Right lobe of liver (tissue), 6 donors: Measurements from ENCODE around the gene MCTP1. TPM values are rescaled to one million over a fixed set of nuclear protein-coding genes. Genes with fewer than 3 reads are reported as not detected.

Experiments
- ATAC-seq, 4 donors: fragments of 200-7000 bp; cut with Tn5 transposase; one replicate each; pipeline ENCODE4 v1.9.1; 2020; ENCODE audit warnings: mild to moderate bottlenecking in 4 of 4, moderate library complexity in 4 of 4
- DNase-seq, 3 donors: peaks; one replicate each; pipeline ENCODE4 v3.0.0-alpha.2; 2020
- H3K27ac ChIP-seq, 3 donors: fragments of 200-600 bp; one replicate each; pipeline ENCODE4 v1.8.0; 2022
- H3K27me3 ChIP-seq, 2 donors: fragments of 200-600 bp; one replicate each; pipeline ENCODE4 v1.8.0; 2022
- H3K36me3 ChIP-seq, 4 donors: fragments of 200-600 bp; sonication (generic) in 1 of 4; one replicate each; pipeline versions ENCODE4 v1.5.1 to v1.8.0; 2017 to 2022; ENCODE audit warnings: control low read depth in 1 of 4
- H3K4me1 ChIP-seq, 4 donors: fragments of 200-600 bp; sonication (generic) in 1 of 4; one replicate each; pipeline versions ENCODE4 v1.5.1 to v1.8.0; 2017 to 2022; ENCODE audit warnings: control low read depth in 1 of 4
- H3K4me3 ChIP-seq, 3 donors: fragments of 200-600 bp; one replicate each; pipeline ENCODE4 v1.8.0; 2022
- H3K9me3 ChIP-seq, 4 donors: fragments of 200-600 bp; sonication (generic) in 1 of 4; one replicate each; pipeline versions ENCODE4 v1.5.1 to v1.8.0; 2017 to 2022; ENCODE audit warnings: control low read depth in 1 of 4
- CTCF ChIP-seq, 4 donors: fragments of 200-600 bp in 3 of 4; fragments of 450-650 bp in 1 of 4; IDR thresholded peaks; one replicate each; pipeline versions ENCODE4 v1.5.1 to v1.8.0; 2016 to 2022; ENCODE audit warnings: antibody characterized with exemption in 4 of 4, mild to moderate bottlenecking in 2 of 4
- POLR2A ChIP-seq: fragments of 450-650 bp; IDR thresholded peaks from one replicate; pipeline ENCODE4 v1.6.1; 2017; ENCODE audit warnings: antibody characterized with exemption, mild to moderate bottlenecking
- WGBS: methylation state at CpG from one replicate; pipeline ENCODE4 v1.1.6; 2018; ENCODE audit warnings: low coverage, low lambda C conversion rate; ENCODE audit not compliant: insufficient coverage; ENCODE audit errors: missing lambda C conversion rate; 5-methylcytosine and 5-hydroxymethylcytosine counted together
- intact Hi-C, 2 donors: fragments of 100-400 bp; cut with DNase I; formaldehyde crosslinking; loops; one replicate each; pipeline versions ENCODE4 v1.11.2 to v1.14.1; 2022
- total RNA-seq, 6 experiments: library from RNA; depleted of rRNA in 2 of 6; stranded (reverse); fragments of >200 nt in 2 of 6; fragmentation: NEBNext Ultra II Directional in 3 of 6; extraction: Animal tissue kit (Norgen Biotek cat#: 25700) in 3 of 6; gene quantifications; one replicate each; pipeline versions ENCODE4 v1.1.0 to v1.2.4, GENCODE V29; 2016 to 2023
- donor health status: DM: no; HTN: yes; CAD: no.
- donor health status: DM: no; HTN: no; CAD: no.
- donor health status: DM: no; HTN: no; CAD: no.
- donor health status: DM: no; HTN: yes; CAD: no.
- donor health status: DM: no; HTN: yes; CAD: no.

Gene MCTP1
- total RNA-seq, 6 experiments from 2014 or later, result 1.2 to 5.9 (median 3.5) TPM

DNA sequence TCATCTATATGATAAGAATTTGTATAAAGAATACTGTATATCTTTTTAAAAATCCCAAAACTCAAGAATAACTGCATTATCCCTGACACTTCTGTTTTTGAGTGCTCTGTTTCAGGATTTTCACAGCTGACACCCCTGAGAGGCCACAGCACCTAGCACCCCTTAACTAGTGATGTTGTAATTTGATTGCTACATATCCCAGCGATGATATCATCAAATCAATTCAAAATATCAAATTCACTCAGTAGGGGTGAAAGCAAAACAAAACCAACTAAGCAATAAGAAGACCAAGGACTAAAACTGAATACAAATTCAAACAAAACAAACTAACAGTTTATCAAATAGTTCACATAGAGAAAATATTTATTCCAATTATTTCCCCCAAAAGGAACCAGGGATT is 184.3 kb downstream of the MCTP1 start:
- 76% methylated on average over 1 of the region's 1 CpG for WGBS
- Histone ChIP-seq H3K9me3 (no peaks in the 10 kb centered on the region), H3K27ac (no peak overlapping the region), H3K4me1 (no peaks in the 10 kb centered on the region), H3K27me3 (no peaks in the 10 kb centered on the region), H3K36me3 (no peaks in the 10 kb centered on the region), H3K4me3 (no peak overlapping the region)
- ATAC-seq, result no peak
- intact Hi-C loops, result no loop called here
- TF ChIP-seq CTCF (IDR thresholded peaks at IDR 0.05), result no peak
- DNase-seq, result no peak

- intact Hi-C loops, result no loop called here
- no peak overlapping the region for H3K4me3 ChIP-seq
Observed at GRCh38 chr5:95098012-95098411, 186.9 kb downstream of the MCTP1 start.

GRCh38 chr5:95093211-95093610 is 191.7 kb downstream of the MCTP1 start:
- Histone ChIP-seq H3K27ac (no peak overlapping the region), H3K4me3 (no peak overlapping the region), H3K9me3 (no peaks in the 10 kb centered on the region), H3K27me3 (no peaks in the 10 kb centered on the region), H3K36me3 (no peaks in the 10 kb centered on the region), H3K4me1 (no peaks in the 10 kb centered on the region)
- DNase-seq, result no peak
- intact Hi-C loops, result no loop called here
- TF ChIP-seq CTCF (IDR thresholded peaks at IDR 0.05), result no peak
- no peak for TF ChIP-seq POLR2A
- 25% methylated on average over 1 of the region's 1 CpG for WGBS
- ATAC-seq, result no peak

More at GRCh38 chr5:95098012-95098411, 186.9 kb downstream of the MCTP1 start:
- Histone ChIP-seq H3K36me3 (no peaks in the 10 kb centered on the region), H3K27ac (no peak overlapping the region), H3K27me3 (no peaks in the 10 kb centered on the region), H3K9me3 (no peaks in the 10 kb centered on the region), H3K4me1 (no peaks in the 10 kb centered on the region)
- no peak for ATAC-seq
- TF ChIP-seq POLR2A, result no peak
- no peak for TF ChIP-seq CTCF (IDR thresholded peaks at IDR 0.05)
- DNase-seq, result no peak
- WGBS, result 24% methylated on average over 2 of the region's 2 CpGs

DNA sequence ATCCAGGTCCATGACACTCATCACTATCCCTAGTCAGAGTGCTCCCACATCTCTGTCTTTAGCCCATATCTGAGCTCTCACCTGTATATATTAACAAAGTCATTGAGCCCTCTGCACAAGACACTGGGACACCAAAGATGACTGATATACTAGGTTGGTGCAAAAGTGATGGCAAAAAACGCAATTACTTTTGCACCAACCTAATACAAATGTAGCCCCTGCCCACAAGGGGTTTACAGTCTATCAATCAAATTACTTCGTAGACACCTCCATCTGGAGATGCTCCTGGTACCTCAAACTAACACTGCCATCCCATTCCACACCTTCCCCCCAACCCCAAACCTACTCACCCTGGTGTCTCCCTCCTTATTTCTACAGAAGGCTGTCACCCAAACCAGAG is 194.1 kb downstream of the MCTP1 start:
- Histone ChIP-seq H3K27me3 (no peaks in the 10 kb centered on the region), H3K36me3 (no peaks in the 10 kb centered on the region), H3K4me3 (no peak overlapping the region), H3K27ac (no peak overlapping the region), H3K4me1 (no peaks in the 10 kb centered on the region), H3K9me3 (no peaks in the 10 kb centered on the region)
- intact Hi-C loops, result no loop called here
- no peak for DNase-seq
- WGBS, result 24% methylated on average over 2 of the region's 2 CpGs
- ATAC-seq, result no peak
- no peak for TF ChIP-seq POLR2A

- H3K27ac ChIP-seq, result no peak overlapping the region
- 60% methylated on average over 7 of the region's 7 CpGs for WGBS
- H3K4me3 ChIP-seq, result no peak overlapping the region
- ATAC-seq (peak in 3 of 4 donors; percentile 36 to 58 (median 52)), DNase-seq (no peak)
- H3K27me3 ChIP-seq, result no peaks in the 10 kb centered on the region
- no peaks in the 10 kb centered on the region for H3K36me3 ChIP-seq
- no peaks in the 10 kb centered on the region for H3K4me1 ChIP-seq
- intact Hi-C loops, result no loop called here
- TF ChIP-seq POLR2A (no peak), CTCF (IDR thresholded peaks at IDR 0.05) (no peak)
- H3K9me3 ChIP-seq, result no peaks in the 10 kb centered on the region
Observed at GRCh38 chr5:95087816-95088317, 197.0 kb downstream of the MCTP1 start.
